Stimulated activated CD8-positive, alpha-beta memory T cell treated with anti-CD3 and anti-CD28 coated beads, Interleukin-4, amount 100 ng/mL, for 24 hours (primary cell): ENCODE results near the gene OPCML.

Experiments
- DNase-seq: peaks from one replicate; pipeline ENCODE4 v3.0.0-alpha.2; 2020; ENCODE audit warnings: low read depth

Gene OPCML

DNA sequence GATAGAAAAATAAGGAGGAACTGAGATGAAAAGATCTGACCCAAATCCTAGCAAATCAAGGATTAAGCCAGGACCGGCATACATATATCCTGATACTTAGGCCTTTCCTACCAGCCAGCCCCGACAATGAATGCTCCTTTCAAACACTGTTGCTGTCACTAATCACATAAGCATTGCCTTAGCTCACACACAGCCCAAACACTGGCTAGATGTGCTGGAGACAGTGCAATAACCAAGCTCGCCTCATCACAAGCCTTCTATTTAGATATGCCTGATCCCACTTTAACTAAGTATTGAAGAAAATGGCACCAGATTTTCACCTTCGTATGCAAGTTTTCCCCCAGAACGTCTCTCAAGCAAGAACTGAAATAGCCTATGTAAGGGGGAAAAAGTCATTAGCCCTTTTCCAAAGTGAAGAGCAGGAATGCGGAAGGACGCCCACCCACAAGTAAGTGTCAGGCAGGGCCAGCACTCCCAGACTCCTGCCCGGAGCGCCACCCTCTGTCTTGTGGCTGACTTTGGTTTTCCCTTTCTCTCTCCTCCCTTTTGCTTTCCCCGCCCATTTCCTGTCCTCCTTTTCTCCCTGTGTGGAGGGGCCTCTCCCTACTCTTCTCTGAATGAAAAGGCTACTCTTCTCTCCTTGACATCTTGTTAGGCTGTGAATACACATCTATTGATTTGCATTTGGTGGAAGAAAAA lies 8.9 kb upstream of the OPCML start:
- DNase-seq, result no peak

- DNase-seq, result no peak
Measured at GRCh38 chr11:133536198-133536597, 3.9 kb upstream of the OPCML start.

DNA sequence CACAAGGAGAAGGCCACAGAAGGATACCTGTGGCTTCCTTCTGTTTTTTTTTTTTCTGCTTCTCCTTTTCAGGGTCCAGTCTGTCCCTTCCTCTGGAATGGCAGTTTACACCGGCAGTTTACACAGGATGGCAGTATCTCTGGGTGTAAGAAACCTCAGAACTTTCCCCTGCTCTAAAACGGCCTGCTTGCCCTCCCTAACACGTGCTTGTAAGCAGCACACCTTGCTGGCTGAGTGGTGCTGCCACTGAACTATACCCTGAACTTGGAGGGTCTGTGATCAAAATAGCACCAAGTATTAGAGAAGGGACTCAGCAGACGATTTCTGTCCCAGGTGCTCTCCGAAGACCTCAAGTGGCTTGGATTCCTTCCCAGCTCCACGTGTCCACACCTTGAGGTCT lies 904 bp upstream of the OPCML start:
- DNase-seq, result no peak

- no peak for DNase-seq
Measured at GRCh38 chr11:133531458-133531857, 843 bp downstream of the OPCML start.

- DNase-seq, result no peak
Measured at GRCh38 chr11:133530501-133530835, 1.8 kb downstream of the OPCML start.

DNA sequence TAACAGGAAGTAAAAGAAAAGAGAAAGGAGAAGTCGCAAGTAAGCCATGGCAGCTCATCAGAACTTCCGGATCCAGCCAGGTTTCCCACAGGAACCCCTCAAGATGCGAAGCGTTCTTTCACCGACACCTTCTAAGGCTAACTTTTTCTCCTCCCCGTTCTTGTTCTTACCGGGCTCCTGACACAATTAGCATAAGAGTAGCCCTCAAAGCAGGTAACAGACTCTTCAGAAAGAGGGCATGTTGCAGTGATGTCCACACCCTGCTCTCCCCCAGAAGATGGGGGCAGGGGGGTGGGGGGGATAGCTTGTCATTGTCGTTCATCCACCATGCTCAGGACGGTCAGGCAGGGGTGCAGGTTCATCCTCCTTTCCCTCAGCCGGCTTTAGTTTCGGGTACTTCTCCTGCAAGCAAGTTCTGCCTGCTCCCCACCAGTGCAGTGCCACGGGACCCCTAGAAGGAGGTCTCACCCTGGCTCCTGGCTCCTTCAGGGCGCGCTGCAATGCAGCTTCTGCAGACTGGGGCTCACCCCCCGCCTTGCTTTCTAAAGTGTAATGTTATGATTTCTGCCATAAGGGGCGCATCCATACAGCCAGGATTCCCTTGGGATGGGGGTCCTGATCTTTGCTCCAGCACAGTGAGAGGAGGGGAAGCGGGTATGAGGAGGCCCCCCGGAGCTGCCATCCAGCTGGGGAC lies 2.3 kb downstream of the OPCML start:
- DNase-seq, result no peak

DNA sequence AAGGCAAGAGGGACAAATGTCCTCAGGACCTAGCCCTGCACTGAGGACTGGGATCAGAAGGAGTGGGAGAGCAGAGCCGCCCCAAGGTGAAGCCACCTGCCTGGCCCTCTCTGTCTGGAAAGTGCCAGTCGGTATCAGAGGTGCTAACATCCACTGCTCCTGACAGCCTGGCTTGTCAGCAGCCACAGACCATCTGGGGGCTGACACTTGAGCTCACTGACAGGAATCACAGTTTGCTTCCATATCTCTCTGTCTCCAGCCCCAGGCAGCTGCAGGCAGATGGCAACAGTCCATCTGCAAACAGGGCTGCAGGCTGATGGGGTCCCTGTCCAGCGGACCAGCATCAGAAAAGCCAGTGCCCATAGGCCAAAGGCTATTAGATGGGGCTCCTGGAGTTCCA lies 5.5 kb downstream of the OPCML start:
- DNase-seq, result no peak

DNA sequence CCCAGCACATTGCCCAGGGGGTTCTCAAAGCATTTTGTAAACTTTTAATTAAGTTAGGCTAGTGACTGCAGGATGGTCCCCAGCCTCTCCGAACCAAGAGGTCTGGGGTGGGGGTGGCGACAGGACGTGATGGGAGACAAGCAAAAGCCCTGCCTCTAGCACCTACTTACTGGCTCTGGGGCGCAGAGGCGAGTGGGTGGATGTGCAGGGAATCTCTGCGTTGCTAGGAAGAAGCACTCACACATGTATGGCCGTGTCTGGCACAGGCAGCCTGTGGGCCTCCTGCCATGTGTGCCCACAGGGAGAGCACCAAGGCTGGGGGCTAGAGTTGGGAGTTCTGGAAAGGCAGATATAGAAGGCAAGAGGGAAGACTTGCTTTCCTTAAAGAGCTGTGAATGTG lies 6.3 kb downstream of the OPCML start:
- DNase-seq, result no peak

DNA sequence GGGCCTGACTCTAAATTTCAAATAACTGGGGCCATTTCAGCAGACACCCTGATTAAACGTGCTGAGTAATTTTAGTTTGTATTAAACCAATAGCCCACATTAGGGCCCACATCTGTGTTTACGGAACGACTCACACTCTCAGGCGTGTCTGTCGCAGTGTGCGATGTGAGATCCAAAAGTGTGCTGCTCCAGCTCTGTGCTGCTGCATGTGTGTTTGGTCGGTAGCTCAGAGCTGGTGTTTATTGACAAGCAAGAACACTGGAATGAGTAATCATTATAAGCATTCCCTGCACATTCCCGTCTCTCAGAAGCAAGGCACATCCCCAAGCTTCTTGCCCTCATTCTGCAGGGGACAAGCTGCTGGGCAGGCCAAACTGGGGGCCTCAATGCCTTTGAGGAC lies 7.8 kb downstream of the OPCML start:
- no peak for DNase-seq

DNA sequence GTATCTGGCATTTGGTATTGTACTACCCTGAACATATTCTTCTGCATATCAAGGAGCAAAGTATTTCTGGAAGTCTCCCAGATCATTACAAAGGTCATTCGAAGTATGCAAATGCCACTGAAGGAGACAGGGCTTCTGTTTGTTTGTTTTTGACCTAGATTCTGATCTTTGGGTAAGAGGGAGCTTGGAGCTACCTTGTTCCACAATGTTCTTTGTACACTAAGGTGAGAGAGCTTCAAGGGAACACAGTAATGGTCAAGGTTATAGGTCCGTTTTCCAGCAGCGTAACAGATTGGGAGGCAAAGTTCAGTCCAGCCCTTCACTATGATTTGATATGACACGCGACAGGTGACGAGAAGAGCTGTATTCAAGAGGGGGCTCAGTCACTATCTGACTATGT lies 10.0 kb downstream of the OPCML start:
- no peak for DNase-seq

DNA sequence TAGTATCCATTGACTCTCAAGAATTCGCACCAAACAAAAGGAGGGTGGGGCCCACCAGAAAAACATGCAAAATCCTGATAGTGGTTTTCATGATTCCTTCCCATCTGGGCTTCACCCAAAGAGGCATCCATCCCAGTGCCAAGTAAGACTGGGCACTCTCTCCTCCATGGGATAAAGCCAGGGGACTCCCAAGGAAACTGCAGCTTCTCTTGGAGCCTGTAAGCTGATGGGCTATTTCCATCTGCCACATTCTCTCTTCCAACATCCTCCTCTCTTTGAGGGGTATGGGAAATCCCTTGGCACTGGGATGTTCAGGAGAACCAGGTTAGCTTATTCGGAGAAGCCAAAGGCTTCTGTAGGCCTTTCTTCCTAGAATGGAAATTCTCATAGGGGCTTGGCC lies 10.8 kb downstream of the OPCML start:
- DNase-seq, result no peak

DNA sequence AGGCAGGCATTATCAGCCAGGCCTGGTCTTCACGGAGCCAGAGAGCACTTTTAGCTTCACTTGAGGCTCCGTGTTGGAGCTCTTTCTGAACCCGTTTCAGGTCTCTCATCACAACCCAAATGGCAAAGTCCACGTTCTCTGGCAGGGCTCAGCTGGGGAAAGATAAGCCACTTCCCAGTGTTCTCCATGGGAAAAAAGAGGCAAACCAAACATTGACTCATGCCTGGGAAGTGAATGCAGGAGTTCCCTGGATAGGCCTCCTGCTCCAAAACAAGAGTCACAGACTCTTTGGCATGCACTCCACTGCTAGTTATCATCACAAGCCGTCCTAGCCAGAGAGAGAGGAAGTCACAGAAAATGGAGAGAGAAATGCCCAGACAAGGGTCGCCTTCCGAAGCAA lies 11.6 kb downstream of the OPCML start:
- DNase-seq, result no peak

DNA sequence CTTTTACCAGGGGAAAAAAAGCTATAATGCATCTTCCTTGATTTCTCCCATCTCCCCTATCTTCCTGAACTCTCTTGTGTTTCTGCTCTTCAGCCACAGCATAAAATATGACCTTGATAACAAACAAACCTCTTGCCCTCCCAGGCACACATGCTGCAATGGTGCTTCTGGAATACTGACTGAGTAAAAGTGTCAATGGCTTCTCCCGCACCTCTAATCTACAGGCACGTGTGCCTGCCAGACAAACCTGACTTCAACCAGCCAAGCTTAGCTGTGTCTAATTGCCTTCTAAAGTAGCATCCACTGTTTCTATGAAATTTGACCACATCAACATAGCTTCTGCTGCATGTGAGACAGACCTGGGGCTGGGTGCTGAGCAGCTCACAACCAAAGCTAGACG lies 12.7 kb downstream of the OPCML start:
- no peak for DNase-seq

DNA sequence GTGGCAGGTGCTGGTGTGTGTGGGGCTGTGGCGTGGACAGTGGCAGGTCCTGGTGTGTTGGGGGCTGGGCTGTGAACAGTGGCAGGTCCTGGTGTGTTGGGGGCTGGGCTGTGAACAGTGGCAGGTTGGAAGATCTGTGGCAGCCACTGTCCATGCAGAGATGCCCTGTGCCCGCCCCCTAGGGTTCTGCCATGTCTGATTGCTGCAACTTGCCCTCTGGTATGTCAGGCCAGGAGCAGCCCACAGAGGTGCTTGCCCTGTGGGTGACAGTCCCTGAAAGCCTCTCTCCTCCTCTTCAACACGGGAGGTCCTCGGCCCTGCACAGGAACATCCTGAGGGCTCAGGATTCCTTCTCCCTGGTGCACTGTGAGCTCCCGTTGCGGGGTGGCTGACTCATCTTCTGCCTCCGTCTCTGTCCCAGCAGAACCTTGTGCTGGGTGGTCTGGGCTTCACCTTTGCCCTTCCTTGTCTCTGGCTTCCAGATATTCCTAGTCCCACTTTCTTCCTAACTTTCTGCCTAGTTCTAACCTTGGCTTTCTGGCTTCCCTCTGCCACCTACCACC lies 13.5 kb downstream of the OPCML start:
- DNase-seq, result no peak

GRCh38 chr11:133516845-133517244 lies 15.5 kb downstream of the OPCML start:
- no peak for DNase-seq

GRCh38 chr11:133515107-133515506 lies 17.2 kb downstream of the OPCML start:
- DNase-seq, result no peak

- no peak for DNase-seq
Measured at GRCh38 chr11:133509924-133510697, 22.2 kb downstream of the OPCML start.

- no peak for DNase-seq
Measured at GRCh38 chr11:133508468-133508867, 23.8 kb downstream of the OPCML start.

- DNase-seq, result no peak
Measured at GRCh38 chr11:133507185-133507584, 25.1 kb downstream of the OPCML start.

DNA sequence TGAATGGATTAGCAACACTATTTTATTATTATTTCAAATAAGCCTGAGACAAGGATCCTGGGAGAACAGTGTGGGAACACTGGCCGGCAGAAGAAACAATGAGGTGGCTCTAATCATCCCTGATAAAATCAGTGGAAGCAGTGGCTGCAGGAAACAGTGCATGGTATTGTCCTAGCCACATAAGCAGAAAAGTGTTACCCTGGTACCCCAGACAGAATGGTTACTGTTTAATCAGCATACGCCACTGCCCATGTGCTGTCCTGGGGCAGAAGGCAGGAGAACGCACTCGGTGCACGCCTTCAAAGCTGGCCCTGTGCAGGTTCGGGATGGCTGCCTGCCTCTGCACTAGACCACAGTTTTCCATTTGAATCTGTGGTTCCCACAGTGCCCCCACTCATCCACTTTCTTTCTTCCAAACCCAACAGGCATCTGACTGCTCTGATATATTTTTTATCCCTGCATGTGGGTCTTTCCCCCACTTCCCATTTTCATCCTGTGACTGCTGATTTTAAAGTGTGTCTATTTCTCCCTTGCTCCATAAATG lies 25.7 kb downstream of the OPCML start:
- DNase-seq, result no peak

- no peak for DNase-seq
Measured at GRCh38 chr11:133506023-133506422, 26.3 kb downstream of the OPCML start.

- no peak for DNase-seq
Measured at GRCh38 chr11:133504906-133505305, 27.4 kb downstream of the OPCML start.

DNA sequence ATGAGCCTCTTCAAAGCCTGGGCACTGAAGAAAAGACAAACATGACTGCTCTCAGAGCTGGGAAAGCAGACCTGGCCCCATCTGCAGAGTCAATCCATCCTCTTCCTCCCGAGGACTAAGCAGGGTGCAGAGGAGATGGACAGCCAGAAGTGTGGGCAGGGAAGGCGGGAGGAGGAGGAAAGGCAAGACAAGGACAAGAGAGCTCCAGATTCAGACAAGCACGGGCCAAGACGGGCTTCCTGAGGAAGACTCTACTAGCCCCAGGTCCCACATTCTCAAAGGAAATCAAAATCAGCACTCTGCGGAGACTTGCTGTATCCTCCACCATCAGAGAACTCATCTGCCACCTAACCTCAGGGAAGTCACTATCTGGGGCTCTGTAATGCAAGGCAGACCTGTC lies 28.5 kb downstream of the OPCML start:
- no peak for DNase-seq
